Stimulated activated CD4-positive, alpha-beta T cell treated with anti-CD3 and anti-CD28 coated beads, Interleukin-1b, Interleukin-23, amount 100 ng/mL, for 48 hours (primary cell): ENCODE results near the gene LRRC42.
A peak's percentile ranks its signal among the peaks of the same experiment; 100 is the strongest.
"Not testable (repeated sequence)": the region's sequence is repeated elsewhere in the genome, so short reads cannot be mapped to it uniquely, and the experiment has no call there.

Source experiments
- DNase-seq: peaks from one replicate; pipeline ENCODE4 v3.0.0-alpha.2; 2020

Gene LRRC42

GRCh38 chr1:53943090-53943489 is 3.1 kb upstream of the LRRC42 start:
- no peak for DNase-seq

GRCh38 chr1:53943490-53944043 is 2.6 kb upstream of the LRRC42 start:
- DNase-seq = no peak

GRCh38 chr1:53944469-53945182 is 1.5 kb upstream of the LRRC42 start:
- no peak for DNase-seq

GRCh38 chr1:53945183-53945432 is 1.0 kb upstream of the LRRC42 start:
- no peak for DNase-seq

GRCh38 chr1:53945433-53946251 is 508 bp upstream of the LRRC42 start, which contains the start of gene IFT25:
Gene IFT25, minus strand, starts transcription at chr1:53945699. Its CDS starts 5,617 bp downstream, at chr1:53940082.
- DNase-seq = peak; percentile 97

- no peak for DNase-seq
These were observed 1.2 kb downstream of the LRRC42 start for GRCh38 chr1:53947172-53947907.

GRCh38 chr1:53948291-53948690 is 2.1 kb downstream of the LRRC42 start:
- no peak for DNase-seq

GRCh38 chr1:53949023-53949990 is 3.2 kb downstream of the LRRC42 start:
- DNase-seq = no peak

GRCh38 chr1:53951697-53952096 is 5.5 kb downstream of the LRRC42 start:
- no peak for DNase-seq

- no peak for DNase-seq
These were observed 8.0 kb downstream of the LRRC42 start for GRCh38 chr1:53954128-53954527.

GRCh38 chr1:53956308-53957168 is 10.4 kb downstream of the LRRC42 start:
- DNase-seq = no peak

- no peak for DNase-seq
These were observed 11.2 kb downstream of the LRRC42 start for GRCh38 chr1:53957194-53957818.

GRCh38 chr1:53959664-53960250 is 13.6 kb downstream of the LRRC42 start:
- DNase-seq = no peak

- DNase-seq = no peak
These were observed 16.2 kb downstream of the LRRC42 start for GRCh38 chr1:53962395-53962794.

- no peak for DNase-seq
These were observed 17.3 kb downstream of the LRRC42 start for GRCh38 chr1:53963460-53963859.

- no peak for DNase-seq
These were observed 18.0 kb downstream of the LRRC42 start for GRCh38 chr1:53964109-53964508.

- DNase-seq = no peak
These were observed 20.6 kb downstream of the LRRC42 start for GRCh38 chr1:53966794-53967193.

- no peak for DNase-seq
These were observed 21.4 kb downstream of the LRRC42 start for GRCh38 chr1:53967409-53968124.

GRCh38 chr1:53968125-53968513 is 22.0 kb downstream of the LRRC42 start:
- DNase-seq = no peak

GRCh38 chr1:53969323-53969722 is 23.2 kb downstream of the LRRC42 start:
- not testable (repeated sequence) for DNase-seq
